Measurements from ENCODE around the gene FCER2. TPM values are rescaled to one million over a fixed set of nuclear protein-coding genes. Genes with fewer than 3 reads are reported as not detected.

FCER2 gene
- total and polyA plus RNA-seq, 8 donors: 0.48 to 1.5 TPM; not detected in 6

DNA sequence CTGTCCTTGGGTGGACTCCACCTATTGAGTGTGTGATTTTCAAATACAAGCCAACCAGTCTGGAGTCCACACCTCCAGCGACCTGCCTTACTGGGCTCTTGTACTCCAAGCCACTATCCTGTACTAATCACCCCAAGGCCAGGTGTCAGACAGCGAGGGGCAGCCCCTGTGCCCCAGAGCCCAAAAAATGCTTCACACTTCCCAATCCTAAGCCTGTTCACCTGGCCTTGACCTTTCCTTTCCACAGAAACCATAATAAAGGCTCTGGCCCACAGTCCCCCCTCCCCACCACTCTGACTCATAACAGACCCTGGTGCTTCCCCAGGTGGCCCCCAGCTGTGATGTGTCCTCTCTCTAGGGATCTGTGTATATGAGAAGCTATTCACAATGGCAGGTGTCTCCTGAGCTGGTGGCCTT, 41.5 kb upstream of the FCER2 start:
- Histone ChIP-seq H3K27me3 (peaks cover 0 to 49% (median 0%) of the 10 kb centered on the region in 3 donors), H3K4me1 (no peaks in the 10 kb centered on the region), H3K4me3 (no peak overlapping the region), H3K27ac (no peak overlapping the region), H3K9me3 (no peaks in the 10 kb centered on the region), H3K36me3 (no peaks in the 10 kb centered on the region)
- intact Hi-C loops (cut with DNase I; ENCODE audit: low total_unique reads): no loop called here
- 54 to 62% (median 61%) methylated on average over 2 of the region's 2 CpGs for WGBS, 5 donors
- no peak for DNase-seq
- TF ChIP-seq, protein P1, sequence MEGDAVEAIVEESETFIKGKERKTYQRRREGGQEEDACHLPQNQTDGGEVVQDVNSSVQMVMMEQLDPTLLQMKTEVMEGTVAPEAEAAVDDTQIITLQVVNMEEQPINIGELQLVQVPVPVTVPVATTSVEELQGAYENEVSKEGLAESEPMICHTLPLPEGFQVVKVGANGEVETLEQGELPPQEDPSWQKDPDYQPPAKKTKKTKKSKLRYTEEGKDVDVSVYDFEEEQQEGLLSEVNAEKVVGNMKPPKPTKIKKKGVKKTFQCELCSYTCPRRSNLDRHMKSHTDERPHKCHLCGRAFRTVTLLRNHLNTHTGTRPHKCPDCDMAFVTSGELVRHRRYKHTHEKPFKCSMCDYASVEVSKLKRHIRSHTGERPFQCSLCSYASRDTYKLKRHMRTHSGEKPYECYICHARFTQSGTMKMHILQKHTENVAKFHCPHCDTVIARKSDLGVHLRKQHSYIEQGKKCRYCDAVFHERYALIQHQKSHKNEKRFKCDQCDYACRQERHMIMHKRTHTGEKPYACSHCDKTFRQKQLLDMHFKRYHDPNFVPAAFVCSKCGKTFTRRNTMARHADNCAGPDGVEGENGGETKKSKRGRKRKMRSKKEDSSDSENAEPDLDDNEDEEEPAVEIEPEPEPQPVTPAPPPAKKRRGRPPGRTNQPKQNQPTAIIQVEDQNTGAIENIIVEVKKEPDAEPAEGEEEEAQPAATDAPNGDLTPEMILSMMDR (IDR thresholded peaks at IDR 0.05): no peak
- TF ChIP-seq POLR2AphosphoS5 (IDR thresholded peaks at IDR 0.05): no peak
- TF ChIP-seq POLR2A (IDR thresholded peaks at IDR 0.05): no peak
- no peak for TF ChIP-seq EP300 (IDR thresholded peaks at IDR 0.05)

DNA sequence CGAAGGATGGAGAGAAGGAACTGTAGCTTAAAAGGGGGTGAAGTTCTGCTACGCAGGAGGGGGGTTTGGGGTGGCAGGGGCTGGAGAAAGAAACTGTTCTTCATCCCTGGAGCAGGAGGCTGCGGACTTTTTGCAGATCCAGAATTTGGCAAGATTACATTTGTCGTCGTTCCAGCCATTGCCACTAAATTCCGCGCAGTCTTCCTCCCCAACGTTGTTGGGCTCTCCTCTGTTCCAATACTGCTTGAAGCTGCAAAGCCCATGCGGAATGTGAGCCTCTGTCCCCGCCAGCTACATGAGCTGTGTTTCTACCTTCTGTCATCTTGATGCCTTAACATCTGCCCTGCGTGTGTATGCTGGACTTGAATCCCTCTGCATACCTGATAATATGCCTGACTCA, 41.1 kb upstream of the FCER2 start:
- Histone ChIP-seq H3K4me3 (no peak overlapping the region), H3K27ac (no peak overlapping the region), H3K4me1 (no peaks in the 10 kb centered on the region), H3K36me3 (no peaks in the 10 kb centered on the region), H3K27me3 (peaks cover 0 to 46% (median 0%) of the 10 kb centered on the region in 3 donors), H3K9me3 (no peaks in the 10 kb centered on the region)
- intact Hi-C loops (cut with DNase I; ENCODE audit: low total_unique reads): no loop called here
- TF ChIP-seq, protein P1 (IDR thresholded peaks at IDR 0.05): no peak
- TF ChIP-seq POLR2A (IDR thresholded peaks at IDR 0.05) (no peak), POLR2AphosphoS5 (IDR thresholded peaks at IDR 0.05) (no peak), EP300 (IDR thresholded peaks at IDR 0.05) (no peak)
- WGBS, 5 donors: 70 to 78% (median 76%) methylated on average over 11 of the region's 11 CpGs
- no peak for DNase-seq

DNA sequence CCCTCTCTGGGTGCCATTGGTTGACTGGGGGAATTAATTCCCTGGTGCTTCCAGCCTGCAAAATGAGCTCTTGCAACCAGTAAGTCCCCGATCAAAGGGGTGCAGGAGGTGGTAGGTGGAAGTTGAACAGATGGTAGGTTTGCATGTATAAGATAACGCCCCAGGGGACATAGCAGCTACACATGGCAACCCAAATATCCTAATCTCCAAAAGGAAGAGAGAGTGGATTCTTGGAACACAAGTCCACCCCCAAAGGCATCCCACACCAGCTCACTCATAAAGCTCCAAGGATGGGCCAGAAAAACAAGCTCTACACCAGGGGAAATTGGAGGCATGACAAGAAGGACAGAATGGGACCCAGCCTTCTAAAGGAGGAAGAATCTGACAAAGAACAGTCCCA, 40.6 kb upstream of the FCER2 start:
- intact Hi-C loops (cut with DNase I; ENCODE audit: low total_unique reads): no loop called here
- Histone ChIP-seq H3K27ac (no peak overlapping the region), H3K36me3 (no peaks in the 10 kb centered on the region), H3K4me3 (no peak overlapping the region), H3K27me3 (peaks cover 0 to 41% (median 0%) of the 10 kb centered on the region in 3 donors), H3K9me3 (no peaks in the 10 kb centered on the region), H3K4me1 (no peaks in the 10 kb centered on the region)
- no peak for DNase-seq
- 52 to 86% (median 69%) methylated on average over 2 of the region's 2 CpGs for WGBS, 5 donors
- TF ChIP-seq EP300 (IDR thresholded peaks at IDR 0.05) (no peak), POLR2AphosphoS5 (IDR thresholded peaks at IDR 0.05) (no peak), POLR2A (IDR thresholded peaks at IDR 0.05) (no peak)
- TF ChIP-seq, protein P1 (IDR thresholded peaks at IDR 0.05): no peak

DNA sequence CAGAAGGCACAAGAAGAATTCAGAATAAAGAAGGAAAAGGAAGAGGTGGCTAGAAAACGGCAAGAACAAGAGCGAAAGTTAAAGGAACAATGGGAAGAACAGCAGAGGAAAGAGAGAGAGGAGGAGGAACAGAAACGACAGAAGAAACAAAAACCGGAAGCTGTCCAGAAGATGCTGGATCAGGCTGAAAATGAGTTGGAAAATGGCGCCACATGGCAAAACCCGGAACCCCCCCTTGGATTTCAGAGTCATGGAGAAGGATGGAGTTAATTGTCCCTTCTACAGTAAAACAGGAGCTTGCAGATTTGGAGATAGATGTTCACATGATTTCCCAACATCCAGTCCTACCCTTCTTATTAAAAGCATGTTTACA, 38.7 kb upstream of the FCER2 start:
- H3K27ac ChIP-seq: no peak overlapping the region

More for the DNA sequence above, 38.7 kb upstream of the FCER2 start:
- no peaks in the 10 kb centered on the region for H3K9me3 ChIP-seq
- no peak for DNase-seq
- WGBS, 5 donors: 72 to 90% (median 81%) methylated on average over 6 of the region's 6 CpGs
- TF ChIP-seq EP300 (IDR thresholded peaks at IDR 0.05) (no peak), POLR2A (IDR thresholded peaks at IDR 0.05) (no peak), POLR2AphosphoS5 (IDR thresholded peaks at IDR 0.05) (no peak)
- TF ChIP-seq, protein P1 (IDR thresholded peaks at IDR 0.05): no peak
- H3K36me3 ChIP-seq: no peaks in the 10 kb centered on the region
- no peak overlapping the region for H3K4me3 ChIP-seq
- H3K4me1 ChIP-seq: no peaks in the 10 kb centered on the region
- peaks cover 0 to 26% (median 0%) of the 10 kb centered on the region in 3 donors for H3K27me3 ChIP-seq
- intact Hi-C loops (cut with DNase I; ENCODE audit: low total_unique reads): no loop called here
